ENCODE data around the gene TTC16. TPM values are rescaled to one million over a fixed set of nuclear protein-coding genes. Genes with fewer than 3 reads are reported as not detected.

Gene TTC16
- total and polyA plus RNA-seq, 2 of the 8 experiments (the other 6 are each of a cell fraction or from before 2014, with no cell fraction given): 0.03 TPM; not detected in 1

DNA sequence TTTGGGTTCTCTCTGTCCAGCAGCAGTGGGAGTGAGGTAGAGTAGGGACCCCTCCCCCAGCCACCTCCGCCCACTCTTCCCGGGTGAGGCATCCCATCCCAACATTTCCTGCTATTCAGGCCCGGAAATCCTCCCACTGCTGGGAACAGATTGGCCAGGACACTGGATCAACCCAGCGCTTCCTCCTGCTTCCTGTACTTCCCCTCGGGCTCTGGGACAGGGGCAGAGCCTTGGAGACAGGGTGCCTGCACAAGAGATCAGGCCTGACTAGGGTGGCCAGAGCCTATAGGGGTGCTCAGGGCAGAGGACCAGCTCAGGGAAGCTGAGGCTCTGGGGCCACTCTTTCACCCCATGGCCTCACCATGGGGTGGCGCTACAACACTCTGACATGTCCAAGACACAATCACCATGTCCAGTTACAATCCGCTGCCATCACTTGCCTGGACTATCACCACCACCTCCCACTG, 48.1 kb downstream of the TTC16 start:
- TF ChIP-seq RNF2 (IDR thresholded peaks at IDR 0.05; ENCODE audit: borderline replicate concordance, low read depth, low read length, missing control alignments, poor library complexity, severe bottlenecking): no peak
- peak; percentile 80; the same call in 1 of the 2 replicates for TF ChIP-seq EGR1 (IDR thresholded peaks at IDR 0.05; ENCODE audit: borderline replicate concordance, low read depth, low read length)
- TF ChIP-seq, protein P1, sequence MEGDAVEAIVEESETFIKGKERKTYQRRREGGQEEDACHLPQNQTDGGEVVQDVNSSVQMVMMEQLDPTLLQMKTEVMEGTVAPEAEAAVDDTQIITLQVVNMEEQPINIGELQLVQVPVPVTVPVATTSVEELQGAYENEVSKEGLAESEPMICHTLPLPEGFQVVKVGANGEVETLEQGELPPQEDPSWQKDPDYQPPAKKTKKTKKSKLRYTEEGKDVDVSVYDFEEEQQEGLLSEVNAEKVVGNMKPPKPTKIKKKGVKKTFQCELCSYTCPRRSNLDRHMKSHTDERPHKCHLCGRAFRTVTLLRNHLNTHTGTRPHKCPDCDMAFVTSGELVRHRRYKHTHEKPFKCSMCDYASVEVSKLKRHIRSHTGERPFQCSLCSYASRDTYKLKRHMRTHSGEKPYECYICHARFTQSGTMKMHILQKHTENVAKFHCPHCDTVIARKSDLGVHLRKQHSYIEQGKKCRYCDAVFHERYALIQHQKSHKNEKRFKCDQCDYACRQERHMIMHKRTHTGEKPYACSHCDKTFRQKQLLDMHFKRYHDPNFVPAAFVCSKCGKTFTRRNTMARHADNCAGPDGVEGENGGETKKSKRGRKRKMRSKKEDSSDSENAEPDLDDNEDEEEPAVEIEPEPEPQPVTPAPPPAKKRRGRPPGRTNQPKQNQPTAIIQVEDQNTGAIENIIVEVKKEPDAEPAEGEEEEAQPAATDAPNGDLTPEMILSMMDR (IDR thresholded peaks at IDR 0.05; ENCODE audit: control extremely low read depth in 1 of 3, insufficient read depth in 1 of 3, low read depth in 1 of 3, low read length in 3 of 3): peak; percentile 76 to 89 (median 77)
- TF ChIP-seq RAD21 (IDR thresholded peaks at IDR 0.05 in 1 of 2, conservative IDR thresholded peaks at IDR 0.05 in 1 of 2; ENCODE audit: low read depth in 2 of 2, low read length in 2 of 2): peak; percentile 77 to 78
- TF ChIP-seq CREB1 (IDR thresholded peaks at IDR 0.05): 0 out of 2 replicates have a peak, but pooled peaks have one; percentile 18
- TF ChIP-seq ASH2L (IDR thresholded peaks at IDR 0.05; ENCODE audit: low read length): peak; percentile 28
- H3K56ac ChIP-seq (replicated peaks; ENCODE audit: insufficient read length, low read depth, low read length): no peak overlapping the region
- H3K36me3 ChIP-seq (ENCODE audit: control insufficient read depth in 2 of 4, insufficient read depth in 4 of 4, low read length in 3 of 4): no peaks in the 10 kb centered on the region
- H2BK12ac ChIP-seq (ENCODE audit: low read depth, low read length): no peak overlapping the region
- no peaks in the 10 kb centered on the region for H3K79me1 ChIP-seq (ENCODE audit: low read depth, low read length)
- H3K79me2 ChIP-seq (ENCODE audit: control insufficient read depth in 1 of 2, insufficient read depth in 2 of 2, low read length in 2 of 2): no peaks in the 10 kb centered on the region
- FAIRE-seq: no peak
- H4K20me1 ChIP-seq (replicated peaks in 1 of 2; ENCODE audit: control insufficient read depth in 1 of 2, insufficient read depth in 2 of 2, low read length in 2 of 2): no peaks in the 10 kb centered on the region
- no peak overlapping the region for H2AFZ ChIP-seq (ENCODE audit: low read length)
- no peak overlapping the region for H2AK5ac ChIP-seq (ENCODE audit: low read depth, low read length)
- 0 out of 8 replicates have a peak overlapping the region, but pooled peaks of 1 of the 4 experiments have one; percentile 0 for H3K4me3 ChIP-seq (ENCODE audit: extremely low read depth in 1 of 4, insufficient read depth in 2 of 4, low read depth in 3 of 4, low read length in 4 of 4)
- no peak overlapping the region for H4K8ac ChIP-seq (ENCODE audit: extremely low read depth, insufficient read depth, low read length)
- no peak overlapping the region for H3K9ac ChIP-seq (replicated peaks in 1 of 4; ENCODE audit: extremely low read depth in 1 of 4, low read depth in 3 of 4, low read length in 3 of 4)
- H3K4me2 ChIP-seq (ENCODE audit: insufficient read depth in 1 of 2, low read depth in 2 of 2, low read length in 2 of 2): no peak overlapping the region; a peak in 1 of 4 replicates
- no peak overlapping the region for H3K4ac ChIP-seq (replicated peaks; ENCODE audit: insufficient read length, low read depth, low read length)
- DNase-seq (ENCODE audit: low read depth in 1 of 2, low spot score in 2 of 2): peak in 1 of 2 experiments; percentile 85
- H3K23ac ChIP-seq (ENCODE audit: insufficient read length): no peak overlapping the region
- WGBS, 2 experiments (ENCODE audit: extremely low coverage in 1 of 2, insufficient coverage in 1 of 2, insufficient read length in 1 of 2, insufficient replicate concordance in 2 of 2, low coverage in 1 of 2, low lambda C conversion rate in 2 of 2, missing lambda C conversion rate in 1 of 2): 67% methylated on average over 7 of the region's 7 CpGs; no CpG with 5 or more reads in 1 of the 2 experiments
- H3K9me3 ChIP-seq (ENCODE audit: insufficient read depth in 2 of 2, low read depth in 1 of 2, low read length in 1 of 2): no peaks in the 10 kb centered on the region
- H4K5ac ChIP-seq (ENCODE audit: insufficient read length, low read depth, low read length): no peak overlapping the region
- peaks cover 0 to 20% (median 14%) of the 10 kb centered on the region in 4 experiments; a peak in 6 of 7 replicates for H3K4me1 ChIP-seq (replicated peaks in 1 of 4; ENCODE audit: control insufficient read depth in 3 of 4, insufficient read depth in 4 of 4, low read length in 3 of 4)
- H3K14ac ChIP-seq (ENCODE audit: insufficient read length): no peak overlapping the region
- H3K27ac ChIP-seq (ENCODE audit: low read depth, low read length): no peak overlapping the region
- no peak overlapping the region for H2BK20ac ChIP-seq (ENCODE audit: low read length)
- H2BK5ac ChIP-seq (ENCODE audit: low read depth, low read length): peak overlapping the region; percentile 55; the same call in 1 of the 2 replicates
- H3K27me3 ChIP-seq (replicated peaks in 1 of 4; ENCODE audit: control insufficient read depth in 3 of 4, extremely low read depth in 1 of 4, insufficient read depth in 3 of 4, low read length in 3 of 4): no peaks in the 10 kb centered on the region
- H4K91ac ChIP-seq (replicated peaks; ENCODE audit: insufficient read length, low read length): no peak overlapping the region
- ChIA-PET CTCF (ENCODE audit: partially characterized antibody) (interaction anchor here (0.5 to 14.6 kb wide), 27 partner anchors 9 to 259 kb away, joined by 3 to 227 read pairs (median 4); partner anchors contain the start of genes CDK9, ENG and SH2D3C), POLR2A (ENCODE audit: partially characterized antibody) (interaction anchor here (1.0 to 1.9 kb wide), 5 partner anchors 8 to 29 kb away, joined by 3 to 7 read pairs (median 6); partner anchors contain the start of gene CDK9)
- no peak overlapping the region; the same call in 1 of the 2 replicates for H3K18ac ChIP-seq (ENCODE audit: extremely low read depth, low read length)
- H2BK15ac ChIP-seq (ENCODE audit: low read length): peak overlapping the region; percentile 61; the same call in 1 of the 2 replicates
- no peak overlapping the region for H2BK120ac ChIP-seq (replicated peaks; ENCODE audit: low read depth, low read length)
- H3K23me2 ChIP-seq (ENCODE audit: low read depth, low read length): no peaks in the 10 kb centered on the region
